Natural killer cell (primary cell): ENCODE measurements around the gene FLRT2. TPM values are rescaled to one million over a fixed set of nuclear protein-coding genes. Genes with fewer than 3 reads are reported as not detected.

Source experiments
- ATAC-seq, 3 donors: fragments of 150-1000 bp in 2 of 3; fragments of 200-7000 bp in 1 of 3; cut with Tn5 transposase; 1 replicate in 1 of 3; 2 replicates in 2 of 3; pipeline ENCODE4 v1.10.0; 2021; ENCODE audit warnings: mild to moderate bottlenecking in 2 of 3, moderate library complexity in 2 of 3
- DNase-seq, 2 donors: peaks; one replicate each; pipeline versions ENCODE4 v3.0.0 to v3.0.0-alpha.2; 2013 to 2021; ENCODE audit warnings: mixed read lengths in 1 of 2
- H3K27ac ChIP-seq: one replicate; pipeline ENCODE4 v1.5.1; 2013; ENCODE audit warnings: mild to moderate bottlenecking, low read length
- H3K27me3 ChIP-seq: one replicate; pipeline ENCODE4 v1.6.1; 2013; ENCODE audit warnings: low read length; ENCODE audit not compliant: control insufficient read depth, insufficient read depth
- H3K36me3 ChIP-seq: one replicate; pipeline ENCODE4 v1.6.1; 2013; ENCODE audit warnings: low read length; ENCODE audit not compliant: control insufficient read depth, insufficient read depth
- H3K4me1 ChIP-seq: one replicate; pipeline ENCODE4 v1.6.1; 2013; ENCODE audit warnings: low read length; ENCODE audit not compliant: control insufficient read depth, insufficient read depth
- H3K4me3 ChIP-seq: one replicate; pipeline ENCODE4 v1.5.1; 2013; ENCODE audit warnings: low read length
- H3K9me3 ChIP-seq: one replicate; pipeline ENCODE4 v1.6.1; 2013; ENCODE audit warnings: low read length; ENCODE audit not compliant: control insufficient read depth, insufficient read depth
- H3K27ac Mint-ChIP-seq, 2 donors: one replicate each; pipeline ENCODE4 v1.8.0; 2022; ENCODE audit warnings: mild to moderate bottlenecking in 2 of 2, mixed read lengths in 2 of 2, moderate library complexity in 1 of 2
- H3K27me3 Mint-ChIP-seq, 2 donors: one replicate each; pipeline ENCODE4 v1.8.0; 2022; ENCODE audit warnings: low read depth in 2 of 2, mixed read lengths in 2 of 2
- H3K36me3 Mint-ChIP-seq: one replicate; pipeline ENCODE4 v1.8.0; 2022; ENCODE audit warnings: mixed read lengths
- H3K4me1 Mint-ChIP-seq, 2 donors: one replicate each; pipeline ENCODE4 v1.8.0; 2022; ENCODE audit warnings: mixed read lengths in 2 of 2
- H3K4me3 Mint-ChIP-seq: one replicate; pipeline ENCODE4 v1.8.0; 2022; ENCODE audit warnings: mild to moderate bottlenecking, moderate library complexity, mixed read lengths
- H3K9me3 Mint-ChIP-seq, 2 donors: one replicate each; pipeline ENCODE4 v1.8.0; 2022; ENCODE audit warnings: mixed read lengths in 2 of 2
- whole genome bisulfite sequencing: methylation state at CpG from one replicate; pipeline ENCODE4 v1.1.7; 2013; ENCODE audit warnings: missing lambda C conversion rate; ENCODE audit not compliant: insufficient coverage; 5-methylcytosine and 5-hydroxymethylcytosine counted together
- intact Hi-C: fragments of 100-400 bp; cut with micrococcal nuclease; formaldehyde crosslinking; loops from one replicate; pipeline ENCODE4 v1.14.2; 2022
- total RNA-seq, 4 donors: library from RNA; stranded (reverse); fragments of 120-200 nt in 1 of 4; gene quantifications; one replicate each; pipeline versions ENCODE4 v1.2.3 to v1.2.4, GENCODE V29; 2013 to 2022
- TF ChIP-seq, protein P1 (sequence below): fragments of 200-600 bp; IDR thresholded peaks from one replicate; pipeline ENCODE4 v1.8.0; 2022; ENCODE audit warnings: antibody characterized with exemption

Gene FLRT2
- total RNA-seq, 3 donors from 2014 or later (not counting 1 experiment from before 2014, with no cell fraction given), result not detected

DNA sequence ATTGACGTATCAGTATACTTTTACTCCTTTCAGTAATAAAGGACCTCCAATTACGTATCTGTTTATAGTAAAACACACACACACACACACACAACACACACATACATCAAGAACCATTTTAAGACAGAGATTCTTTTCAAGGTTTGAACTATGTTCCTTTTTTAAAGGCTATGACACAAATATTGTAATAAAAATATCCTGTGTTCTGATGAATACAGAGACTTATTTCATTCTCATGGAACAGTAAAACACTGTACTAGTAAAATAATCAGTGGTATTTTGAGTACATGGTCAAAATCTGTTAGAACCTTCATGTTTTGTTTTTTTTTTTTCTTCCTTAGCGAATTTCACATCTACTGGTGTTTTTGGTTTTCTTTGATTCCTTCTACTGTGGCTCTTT, 7.6 kb downstream of the FLRT2 start:
- H3K4me1 ChIP-seq, result peaks cover 6% of the 10 kb centered on the region
- H3K27ac Mint-ChIP-seq, result no peak overlapping the region
- H3K9me3 Mint-ChIP-seq, result no peaks in the 10 kb centered on the region
- H3K36me3 Mint-ChIP-seq, result no peaks in the 10 kb centered on the region
- no peak for DNase-seq
- ATAC-seq, result no peak
- intact Hi-C loops, result no loop called here
- no peak overlapping the region for H3K27ac ChIP-seq
- no peak overlapping the region for H3K4me3 Mint-ChIP-seq
- peaks cover 4 to 9% of the 10 kb centered on the region in 2 donors for H3K4me1 Mint-ChIP-seq
- TF ChIP-seq, protein P1, sequence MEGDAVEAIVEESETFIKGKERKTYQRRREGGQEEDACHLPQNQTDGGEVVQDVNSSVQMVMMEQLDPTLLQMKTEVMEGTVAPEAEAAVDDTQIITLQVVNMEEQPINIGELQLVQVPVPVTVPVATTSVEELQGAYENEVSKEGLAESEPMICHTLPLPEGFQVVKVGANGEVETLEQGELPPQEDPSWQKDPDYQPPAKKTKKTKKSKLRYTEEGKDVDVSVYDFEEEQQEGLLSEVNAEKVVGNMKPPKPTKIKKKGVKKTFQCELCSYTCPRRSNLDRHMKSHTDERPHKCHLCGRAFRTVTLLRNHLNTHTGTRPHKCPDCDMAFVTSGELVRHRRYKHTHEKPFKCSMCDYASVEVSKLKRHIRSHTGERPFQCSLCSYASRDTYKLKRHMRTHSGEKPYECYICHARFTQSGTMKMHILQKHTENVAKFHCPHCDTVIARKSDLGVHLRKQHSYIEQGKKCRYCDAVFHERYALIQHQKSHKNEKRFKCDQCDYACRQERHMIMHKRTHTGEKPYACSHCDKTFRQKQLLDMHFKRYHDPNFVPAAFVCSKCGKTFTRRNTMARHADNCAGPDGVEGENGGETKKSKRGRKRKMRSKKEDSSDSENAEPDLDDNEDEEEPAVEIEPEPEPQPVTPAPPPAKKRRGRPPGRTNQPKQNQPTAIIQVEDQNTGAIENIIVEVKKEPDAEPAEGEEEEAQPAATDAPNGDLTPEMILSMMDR, result no peak
- H3K27me3 ChIP-seq, result peaks cover 6% of the 10 kb centered on the region
- WGBS, result 84% methylated on average over 3 of the region's 3 CpGs
- H3K27me3 Mint-ChIP-seq, result peaks cover 28 to 42% of the 10 kb centered on the region in 2 donors
- H3K36me3 ChIP-seq, result no peaks in the 10 kb centered on the region
- H3K4me3 ChIP-seq, result no peak overlapping the region
- H3K9me3 ChIP-seq, result no peaks in the 10 kb centered on the region

DNA sequence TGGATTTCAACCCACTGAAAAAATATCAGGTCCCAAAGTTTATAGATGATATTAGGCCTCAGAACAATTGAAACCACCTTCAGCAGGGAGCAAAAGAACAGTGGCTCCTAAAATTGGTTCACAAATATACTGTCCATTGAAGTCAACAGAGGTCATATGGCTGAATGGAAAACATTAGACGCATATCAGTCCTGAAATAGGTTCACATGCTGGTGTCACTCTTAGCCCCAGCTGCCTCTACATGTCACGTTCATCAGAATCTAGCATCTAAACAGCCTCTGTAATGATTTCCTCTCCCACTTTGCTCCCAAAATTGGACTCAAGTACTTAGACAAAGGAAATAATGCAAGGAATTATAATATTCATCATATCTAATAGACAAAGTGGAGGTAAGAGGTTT, 8.7 kb downstream of the FLRT2 start:
- intact Hi-C loops, result no loop called here

DNA sequence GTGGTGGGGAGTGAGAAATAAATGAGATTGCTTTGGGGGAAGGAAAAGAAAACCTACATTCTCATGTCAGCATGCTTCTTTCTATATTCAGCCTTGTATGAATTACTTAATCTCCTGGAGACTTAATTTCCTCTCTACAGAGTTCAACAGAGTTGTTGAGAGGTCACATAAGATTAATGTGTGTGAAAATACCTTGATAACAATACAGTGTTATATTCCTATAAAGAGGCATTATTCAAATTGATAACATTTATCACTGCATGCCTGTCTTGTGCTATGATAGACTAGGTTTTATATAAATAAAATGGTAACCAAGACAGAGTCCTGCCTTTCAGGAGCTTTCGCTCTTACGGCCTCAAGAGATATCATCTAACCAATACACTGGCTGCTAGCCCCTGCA, 9.6 kb downstream of the FLRT2 start:
- Histone ChIP-seq H3K27me3 (no peaks in the 10 kb centered on the region), H3K4me3 (no peak overlapping the region), H3K36me3 (no peaks in the 10 kb centered on the region), H3K27ac (no peak overlapping the region), H3K4me1 (no peaks in the 10 kb centered on the region), H3K9me3 (no peaks in the 10 kb centered on the region)
- Mint-ChIP-seq H3K27me3 (peaks cover 19 to 31% of the 10 kb centered on the region in 2 donors), H3K4me1 (peaks cover 0 to 2% of the 10 kb centered on the region in 2 donors), H3K4me3 (no peak overlapping the region), H3K9me3 (no peaks in the 10 kb centered on the region), H3K27ac (no peak overlapping the region), H3K36me3 (no peaks in the 10 kb centered on the region)
- intact Hi-C loops, result no loop called here
- no peak for ATAC-seq
- TF ChIP-seq, protein P1, result no peak
- DNase-seq, result no peak
- WGBS, result no CpG with 5 or more reads among the region's 2 CpGs

More for the DNA sequence above, 8.7 kb downstream of the FLRT2 start:
- Histone ChIP-seq H3K27ac (no peak overlapping the region), H3K36me3 (no peaks in the 10 kb centered on the region), H3K4me3 (no peak overlapping the region), H3K4me1 (no peaks in the 10 kb centered on the region), H3K9me3 (no peaks in the 10 kb centered on the region), H3K27me3 (peaks cover 2% of the 10 kb centered on the region)
- ATAC-seq (no peak), DNase-seq (no peak)
- Mint-ChIP-seq H3K9me3 (no peaks in the 10 kb centered on the region), H3K36me3 (no peaks in the 10 kb centered on the region), H3K4me3 (no peak overlapping the region), H3K27me3 (peaks cover 25 to 37% of the 10 kb centered on the region in 2 donors), H3K4me1 (peaks cover 0 to 5% of the 10 kb centered on the region in 2 donors), H3K27ac (no peak overlapping the region)
- TF ChIP-seq, protein P1, result no peak
- WGBS, result 93% methylated on average over 2 of the region's 2 CpGs

DNA sequence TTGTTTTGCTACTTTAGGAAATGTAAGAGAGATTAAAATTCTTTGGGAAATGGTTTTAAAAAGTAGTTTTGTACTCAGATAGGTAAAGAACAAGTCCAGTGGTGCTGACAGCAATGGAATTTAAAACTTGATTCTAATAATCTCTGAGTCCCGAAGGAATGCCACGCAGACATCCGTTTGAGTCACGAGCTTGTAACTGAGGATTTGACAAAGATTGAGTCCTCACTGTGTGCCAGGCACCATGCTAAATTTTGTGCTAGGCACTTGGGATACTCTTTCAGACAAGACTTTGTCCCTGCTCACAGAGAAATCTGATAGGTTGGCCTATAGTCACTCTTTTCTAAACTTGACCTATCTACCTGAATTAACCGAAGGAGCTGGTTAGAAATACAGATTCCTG, 12.7 kb downstream of the FLRT2 start:
- intact Hi-C loops, result no loop called here
- H3K9me3 ChIP-seq, result no peaks in the 10 kb centered on the region
- Mint-ChIP-seq H3K27me3 (peaks cover 5 to 7% of the 10 kb centered on the region in 2 donors), H3K27ac (no peak overlapping the region), H3K4me1 (no peaks in the 10 kb centered on the region), H3K36me3 (no peaks in the 10 kb centered on the region), H3K4me3 (no peak overlapping the region), H3K9me3 (peaks cover 2 to 3% of the 10 kb centered on the region in 2 donors)
- 79% methylated on average over 5 of the region's 5 CpGs for WGBS
- no peak overlapping the region for H3K27ac ChIP-seq
- H3K27me3 ChIP-seq, result no peaks in the 10 kb centered on the region
- H3K4me3 ChIP-seq, result no peak overlapping the region
- ATAC-seq (no peak), DNase-seq (no peak)
- TF ChIP-seq, protein P1, result no peak
- no peaks in the 10 kb centered on the region for H3K4me1 ChIP-seq
- no peaks in the 10 kb centered on the region for H3K36me3 ChIP-seq
